GM21576 (cell line): ENCODE data around the gene NUTM2E.
A peak's percentile ranks its signal among the peaks of the same experiment; 100 is the strongest.
"Not testable (repeated sequence)": the region's sequence is repeated elsewhere in the genome, so short reads cannot be mapped to it uniquely, and the experiment has no call there.

Experiments
- ATAC-seq: cut with Tn5 transposase; IDR thresholded peaks from one replicate; pipeline ENCODE4 v1.9.1; 2021; ENCODE audit warnings: mild to moderate bottlenecking, moderate library complexity; ENCODE audit not compliant: unreplicated experiment

The NUTM2E gene

DNA sequence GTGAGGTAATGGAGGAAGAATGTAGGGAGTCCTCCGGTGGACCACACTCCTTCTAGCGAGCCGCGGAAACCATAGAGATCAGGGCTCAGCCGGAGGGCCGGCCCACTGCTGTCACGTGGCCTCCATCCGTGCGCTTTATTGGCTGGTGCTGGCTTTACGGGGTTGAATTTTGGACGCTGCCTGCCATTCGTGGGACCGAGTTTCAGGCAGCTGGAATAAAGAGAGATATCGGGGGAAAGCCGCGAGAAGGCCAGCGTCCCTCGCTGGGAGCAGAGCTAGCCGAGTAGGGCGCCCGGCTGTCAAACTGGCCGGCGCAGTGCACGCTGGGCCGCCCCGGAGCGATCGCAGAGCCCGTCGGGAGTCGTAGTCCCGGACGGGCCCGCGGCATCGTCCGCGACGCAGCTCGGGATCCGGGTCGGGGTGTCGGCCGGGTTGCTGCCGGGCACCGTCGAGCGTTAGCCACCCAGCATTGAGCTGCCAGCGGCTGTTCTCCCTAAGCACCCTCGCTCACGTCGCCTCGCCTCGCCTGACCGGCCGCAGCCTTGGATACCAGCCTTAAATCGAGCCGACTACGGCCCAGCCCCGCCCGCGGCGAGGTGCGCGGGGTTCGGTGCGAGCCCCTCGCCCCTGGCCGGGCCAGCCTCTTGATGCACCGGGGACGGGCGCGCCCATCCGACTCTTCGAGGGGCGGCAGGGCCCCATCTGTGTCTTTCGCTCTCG, at the start of gene NUTM2E:
NUTM2E (plus strand) TSS at position 244 of the 720 bp plus-strand sequence. CDS start 15,002 bp downstream, outside the sequence.
- peak; percentile 94 for ATAC-seq

GRCh38 chr10:79777997-79778396, 48.5 kb upstream of the NUTM2E start:
- not testable (repeated sequence) for ATAC-seq

DNA sequence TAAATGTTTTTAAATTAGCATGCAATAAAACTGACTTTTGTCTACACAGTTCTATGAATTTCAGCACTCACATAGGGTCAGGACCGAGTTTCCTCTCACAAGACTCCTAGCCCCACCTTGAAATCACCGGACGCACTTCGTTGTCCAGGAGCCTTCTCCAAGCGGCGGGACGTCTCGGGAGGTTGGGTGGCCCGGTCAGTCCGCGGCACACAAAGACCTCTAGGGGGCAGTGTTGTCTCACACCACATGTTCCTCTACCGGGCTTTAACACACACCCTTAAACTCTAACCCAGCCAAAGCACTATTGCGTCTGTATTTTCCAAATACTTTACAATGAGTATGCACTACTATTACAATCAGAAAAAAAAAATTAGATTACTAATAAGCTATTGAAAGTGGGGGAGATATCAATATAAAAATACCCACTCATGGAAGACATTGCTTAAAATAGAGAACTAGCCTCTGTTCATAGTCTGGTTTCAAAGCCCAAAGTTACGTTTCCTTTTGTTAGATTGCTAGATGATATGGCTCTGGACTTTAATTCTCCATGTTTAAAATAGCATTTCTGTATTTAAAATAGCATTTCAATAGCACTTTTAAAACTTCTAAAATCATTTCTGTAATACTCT, 47.1 kb upstream of the NUTM2E start:
- peak; percentile 93 for ATAC-seq

DNA sequence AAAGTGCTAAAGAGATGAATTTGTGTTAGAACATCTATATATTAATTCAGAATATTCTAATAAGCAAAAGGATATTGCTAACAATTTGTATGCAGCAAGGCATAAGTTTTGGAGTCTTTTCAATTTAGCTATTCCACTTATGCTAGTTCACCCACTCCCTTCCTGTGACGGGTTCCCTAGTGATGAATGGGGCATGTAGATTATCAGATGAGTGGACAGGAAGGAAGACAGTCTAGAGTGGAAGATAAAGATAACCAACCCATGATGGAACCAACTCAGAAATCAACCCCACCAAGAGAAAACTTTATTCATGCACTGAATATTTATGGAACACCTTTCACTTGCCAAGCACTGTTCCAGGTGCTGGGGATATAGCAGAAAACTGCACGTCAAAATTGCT, 46.5 kb upstream of the NUTM2E start:
- ATAC-seq, result not testable (repeated sequence)

DNA sequence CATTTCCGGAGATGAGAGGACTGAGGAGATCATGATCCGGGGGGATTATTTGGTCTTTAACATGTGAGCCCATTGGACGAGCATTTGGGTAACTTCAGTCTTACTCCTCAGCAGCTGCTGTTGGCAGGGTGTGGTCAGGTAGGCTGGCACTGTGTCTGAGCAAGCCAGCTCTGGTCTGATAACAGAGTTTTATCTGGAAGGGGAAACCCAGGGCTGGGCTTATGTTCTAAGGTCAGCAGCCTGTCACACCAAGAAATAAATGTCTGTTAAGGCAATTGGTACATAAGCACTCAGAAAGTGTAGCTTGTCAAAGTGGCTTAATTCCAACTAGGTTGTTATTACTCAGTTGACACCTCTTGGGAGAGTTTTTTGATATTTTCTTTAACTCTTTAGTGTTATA, 45.0 kb upstream of the NUTM2E start:
- not testable (repeated sequence) for ATAC-seq

GRCh38 chr10:79787455-79787952, 39.0 kb upstream of the NUTM2E start:
- not testable (repeated sequence) for ATAC-seq

GRCh38 chr10:79789351-79789750, 37.2 kb upstream of the NUTM2E start:
- not testable (repeated sequence) for ATAC-seq

- ATAC-seq, result not testable (repeated sequence)
These were observed 34.5 kb upstream of the NUTM2E start for GRCh38 chr10:79791906-79792517.

GRCh38 chr10:79799337-79799736, 27.2 kb upstream of the NUTM2E start:
- not testable (repeated sequence) for ATAC-seq

- ATAC-seq, result not testable (repeated sequence)
These were observed 20.7 kb upstream of the NUTM2E start for GRCh38 chr10:79805857-79806256.

DNA sequence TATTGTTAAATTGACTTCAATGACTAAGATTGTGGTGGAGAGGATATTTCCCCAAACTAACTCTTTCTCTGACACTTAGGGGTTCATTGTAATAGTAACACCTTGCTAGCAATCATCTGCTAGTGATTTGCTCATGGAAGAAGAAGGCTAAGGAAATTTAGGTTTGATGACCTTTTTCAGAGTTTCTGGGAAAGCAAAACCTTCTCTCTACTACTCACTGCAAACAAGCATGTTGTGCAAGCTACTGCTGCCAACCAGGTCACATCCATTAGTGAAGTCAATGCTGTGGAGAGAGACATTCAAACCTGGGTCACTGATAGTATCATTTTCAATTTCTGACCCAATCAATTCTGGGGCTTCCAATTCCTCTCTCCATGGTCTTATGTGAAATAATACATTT, 14.6 kb upstream of the NUTM2E start:
- ATAC-seq, result not testable (repeated sequence)

- not testable (repeated sequence) for ATAC-seq
These were observed 10.2 kb upstream of the NUTM2E start for GRCh38 chr10:79816290-79816689.

DNA sequence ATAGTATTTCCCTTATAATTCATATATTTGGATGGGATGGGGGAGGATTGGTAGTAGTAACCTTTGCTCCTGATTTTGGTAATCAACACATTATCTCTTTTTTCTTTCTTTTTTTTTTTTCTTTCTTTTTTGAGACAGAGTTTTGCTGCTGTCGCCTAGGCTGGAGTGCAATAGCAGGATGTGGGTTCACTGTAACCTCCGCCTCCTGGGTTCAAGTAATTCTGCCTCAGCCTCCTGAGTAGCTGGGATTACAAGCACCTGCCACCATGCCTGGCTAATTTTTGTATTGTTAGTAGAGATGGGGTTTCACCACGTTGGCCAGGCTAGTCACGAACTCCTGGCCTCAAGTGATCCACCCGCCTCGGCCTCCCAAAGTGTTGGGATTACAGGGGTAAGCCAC, 3.2 kb upstream of the NUTM2E start:
- ATAC-seq, result not testable (repeated sequence)

DNA sequence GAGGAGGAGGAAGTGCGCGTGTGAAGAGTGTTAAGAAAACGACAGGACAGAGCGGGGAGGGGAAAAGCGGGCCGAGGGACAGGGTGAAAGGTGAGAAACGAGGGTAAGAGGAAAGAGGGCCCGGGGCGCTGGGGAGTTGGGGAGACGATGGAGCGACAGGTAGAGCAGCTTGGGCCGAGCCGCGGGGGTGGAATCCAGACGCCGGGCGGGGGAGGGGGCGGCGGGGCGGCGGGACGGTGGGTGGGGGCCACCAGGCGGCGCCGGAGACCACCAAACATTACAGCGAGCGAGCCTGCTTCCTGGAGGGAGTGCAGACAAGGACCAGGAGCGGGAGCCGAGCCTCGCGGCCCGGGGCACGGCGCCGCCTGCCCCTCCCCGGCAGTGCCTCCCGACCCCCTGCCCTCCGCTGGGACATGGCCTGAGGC, 940 bp upstream of the NUTM2E start:
- ATAC-seq, result peak; percentile 17

DNA sequence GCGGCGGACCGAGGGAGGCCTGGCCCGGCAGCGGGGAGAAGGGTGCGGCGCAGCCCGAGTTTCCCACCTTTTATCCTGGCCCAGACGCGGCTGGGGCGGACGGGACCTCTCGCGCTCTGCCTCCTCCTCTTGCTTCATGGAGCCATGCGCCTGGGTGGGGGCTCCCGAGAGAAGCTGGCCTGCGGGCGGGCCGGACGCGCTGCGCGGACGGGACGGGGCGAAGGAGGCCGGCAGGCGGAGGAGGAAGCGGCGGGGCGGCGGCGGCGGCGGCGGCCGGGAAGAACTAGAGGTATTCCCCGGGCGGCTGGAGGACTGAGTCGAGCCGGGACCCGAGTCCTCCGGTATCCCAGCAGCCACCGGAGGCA, 426 bp upstream of the NUTM2E start:
- ATAC-seq, result not testable (repeated sequence)

DNA sequence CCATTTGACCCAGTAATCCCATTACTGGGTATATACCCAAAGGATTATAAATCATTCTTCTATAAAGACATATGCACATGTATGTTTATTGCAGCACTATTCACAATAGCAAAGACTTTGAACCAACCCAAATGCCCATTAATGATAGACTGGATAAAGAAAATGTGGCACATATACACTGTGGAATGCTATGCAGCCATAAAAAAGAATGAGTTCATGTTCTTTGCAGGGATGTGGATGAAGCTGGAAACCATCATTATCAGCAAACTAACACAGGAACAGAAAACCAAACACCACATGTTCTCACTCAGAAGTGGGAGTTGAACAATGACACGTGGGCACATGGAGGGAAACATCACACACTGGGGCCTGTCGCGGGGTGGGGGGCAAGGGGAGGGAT, 7.3 kb downstream of the NUTM2E start:
- not testable (repeated sequence) for ATAC-seq

DNA sequence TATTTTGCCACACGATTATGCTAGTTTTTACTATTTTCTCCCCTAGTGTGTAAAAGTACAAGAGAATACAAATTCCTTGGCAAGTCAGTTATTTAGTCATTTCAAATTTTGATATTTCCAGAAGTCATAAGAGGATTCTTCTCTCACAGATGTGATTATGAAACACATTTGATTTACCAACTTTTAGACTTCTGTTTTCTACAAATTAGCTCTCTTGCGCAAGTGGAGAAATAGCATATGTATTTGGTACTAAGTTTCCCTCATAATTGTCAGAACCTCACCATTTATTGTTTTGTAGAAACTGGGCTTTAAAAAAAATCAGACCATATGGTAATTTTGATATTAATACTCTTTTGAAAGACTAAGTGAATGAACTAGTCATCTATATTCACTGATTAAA, 9.4 kb downstream of the NUTM2E start:
- ATAC-seq, result not testable (repeated sequence)

DNA sequence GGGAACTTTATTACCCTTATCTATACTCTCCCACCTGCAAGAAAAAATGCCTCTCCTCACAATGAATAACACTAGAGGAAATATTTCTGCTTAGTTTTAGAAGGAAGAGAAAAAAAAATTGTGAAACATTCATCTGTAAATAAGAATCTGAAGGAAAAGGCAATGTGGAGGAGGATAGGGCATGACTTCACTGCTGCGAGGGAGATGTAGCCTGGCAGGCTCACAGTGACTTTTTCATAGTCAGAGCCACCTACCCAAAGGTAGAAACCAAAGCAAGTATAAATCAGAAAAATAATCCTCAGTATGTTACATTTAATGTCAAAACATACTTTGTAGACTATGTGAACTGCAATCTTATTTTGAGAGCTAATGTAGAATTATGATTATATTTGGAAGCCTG, 10.4 kb downstream of the NUTM2E start:
- ATAC-seq, result not testable (repeated sequence)

DNA sequence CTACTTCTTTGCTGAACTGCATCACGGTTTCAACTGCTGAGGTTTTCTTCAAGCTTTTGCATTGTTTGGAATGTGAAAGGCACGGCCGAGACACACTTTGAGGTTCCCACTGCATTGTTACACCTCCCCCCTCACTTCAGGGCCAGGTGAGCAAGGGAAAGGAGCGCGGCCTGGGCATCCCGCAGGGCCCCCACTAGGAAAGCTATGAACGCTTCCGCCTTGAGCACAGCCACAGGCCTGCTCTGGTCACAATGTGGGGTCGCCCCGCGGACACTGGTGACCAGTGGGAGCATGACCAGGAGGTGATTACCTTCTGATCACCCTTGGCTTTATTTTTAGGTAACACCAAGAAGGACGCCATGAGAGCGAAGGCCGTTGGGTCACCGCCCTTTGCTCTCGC, 11.9 kb downstream of the NUTM2E start:
- ATAC-seq, result not testable (repeated sequence)

GRCh38 chr10:79853191-79853854, 26.8 kb downstream of the NUTM2E start:
- not testable (repeated sequence) for ATAC-seq

DNA sequence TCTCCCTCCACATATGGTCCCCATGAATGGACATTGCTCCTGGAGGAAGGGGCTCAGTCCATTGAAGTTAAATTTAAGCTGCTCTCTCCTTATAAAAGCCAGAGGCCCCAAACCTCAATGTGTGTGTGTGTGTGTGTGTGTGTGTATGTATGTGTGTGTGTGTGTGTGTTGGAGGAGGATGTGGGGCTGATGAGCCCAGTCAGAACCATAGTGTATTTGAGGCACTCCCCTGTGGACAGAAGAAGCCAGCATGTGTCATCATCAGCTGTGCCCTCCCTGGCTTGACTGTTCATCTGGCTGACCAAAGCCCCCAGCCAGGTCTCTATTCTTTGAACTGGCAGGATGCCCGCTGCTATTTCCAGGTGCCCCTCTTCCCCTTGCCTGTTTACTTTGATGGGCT, 35.7 kb downstream of the NUTM2E start:
- ATAC-seq, result not testable (repeated sequence)
